GM19372 (cell line): ENCODE results near the gene TUBGCP2.
"Not testable (repeated sequence)": the region's sequence is repeated elsewhere in the genome, so short reads cannot be mapped to it uniquely, and the experiment has no call there.

Source experiments
- ATAC-seq: cut with Tn5 transposase; IDR thresholded peaks from one replicate; pipeline ENCODE4 v1.9.1; 2021; ENCODE audit warnings: mild to moderate bottlenecking, low read depth, moderate library complexity; ENCODE audit not compliant: unreplicated experiment

TUBGCP2 gene

GRCh38 chr10:133326745-133327650 lies 18.3 kb upstream of the TUBGCP2 start:
- no peak for ATAC-seq

GRCh38 chr10:133326223-133326551 lies 17.5 kb upstream of the TUBGCP2 start:
- no peak for ATAC-seq

DNA sequence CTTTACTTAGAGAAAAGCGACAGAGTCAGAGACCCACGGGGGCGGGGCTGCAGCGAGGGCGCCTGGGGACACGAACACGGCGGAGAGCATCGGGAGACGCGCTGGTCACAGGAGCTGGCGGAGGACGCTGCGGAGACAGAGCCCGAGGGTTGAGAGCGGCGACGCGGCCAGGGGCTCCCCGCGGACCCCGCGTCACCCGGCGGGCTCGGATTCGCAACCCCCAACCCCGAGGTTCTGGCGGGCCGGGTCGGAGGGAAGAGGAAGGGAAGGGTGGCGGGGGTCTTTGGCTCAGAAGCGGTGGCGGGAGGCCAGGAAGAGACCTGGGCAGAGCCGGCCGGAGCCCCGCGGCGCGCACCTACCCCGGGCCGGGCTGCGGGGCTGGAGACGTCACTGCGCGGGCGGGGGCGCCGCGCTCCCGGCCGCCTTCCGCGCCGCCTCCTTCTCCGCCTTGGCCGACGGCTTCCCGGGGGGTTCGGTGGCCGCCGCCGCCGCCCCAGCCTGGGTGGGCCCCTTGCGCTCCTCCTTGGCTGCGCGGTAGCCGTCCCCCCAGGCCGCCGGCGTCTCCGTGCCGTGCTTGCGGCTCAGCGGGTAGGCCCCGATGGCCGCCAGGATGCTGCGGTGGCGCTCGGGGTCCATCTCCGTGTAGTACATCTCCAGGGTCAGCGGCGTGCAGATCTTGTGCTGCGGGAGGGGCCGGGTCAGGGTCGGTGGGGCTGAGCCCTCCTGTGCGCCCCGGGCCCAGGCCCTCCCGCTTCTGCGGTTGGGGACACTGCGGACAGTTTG lies 17.0 kb upstream of the TUBGCP2 start:
- no peak for ATAC-seq

DNA sequence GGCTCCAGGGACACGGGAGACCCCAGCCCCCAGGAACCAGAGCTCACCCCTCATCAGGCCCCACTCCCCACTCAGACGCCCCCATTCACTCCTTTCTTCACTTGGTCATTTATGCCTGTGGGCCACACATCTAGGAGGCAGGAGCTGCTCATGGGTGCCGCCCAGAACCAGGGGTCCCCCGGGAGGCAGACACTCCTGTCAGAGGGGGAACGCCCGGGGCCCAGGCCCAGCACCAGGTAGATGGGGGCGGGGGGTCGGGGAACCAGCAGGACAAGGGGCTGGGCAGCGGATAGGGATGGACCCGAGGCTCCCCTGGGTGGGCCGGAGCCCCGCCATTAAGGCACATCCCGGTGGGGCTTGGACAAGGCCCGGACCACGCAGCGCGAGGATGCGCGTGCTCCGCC lies 16.2 kb upstream of the TUBGCP2 start:
- ATAC-seq: no peak

DNA sequence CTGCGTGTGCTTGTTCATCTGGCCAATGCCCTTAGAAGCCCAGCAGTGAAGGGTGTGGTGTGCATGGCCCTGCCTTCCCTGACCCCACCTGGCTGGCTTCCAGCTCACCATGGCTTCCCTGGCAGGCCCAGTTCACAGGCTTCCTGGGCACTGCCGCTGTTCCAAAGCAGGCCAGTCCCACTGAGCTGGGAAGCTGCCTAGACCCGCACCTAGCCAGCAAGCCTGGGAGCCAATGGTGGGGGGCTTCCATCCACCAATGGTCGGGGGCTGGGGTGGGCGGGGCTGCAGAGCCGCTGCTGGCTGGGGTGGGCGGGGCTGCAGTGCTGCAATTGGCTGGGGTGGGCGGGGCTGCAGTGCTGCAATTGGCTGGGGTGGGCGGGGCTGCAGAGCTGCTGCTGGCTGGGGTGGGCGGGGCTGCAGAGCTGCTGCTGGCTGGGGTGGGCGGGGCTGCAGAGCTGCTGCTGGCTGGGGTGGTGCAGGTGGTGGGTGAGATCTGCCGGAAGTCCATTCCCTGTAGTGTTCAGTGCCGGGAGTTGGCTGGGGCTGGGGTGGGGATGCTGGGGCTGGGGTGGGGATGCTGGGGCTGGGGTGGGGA lies 15.6 kb upstream of the TUBGCP2 start:
- ATAC-seq: no peak

DNA sequence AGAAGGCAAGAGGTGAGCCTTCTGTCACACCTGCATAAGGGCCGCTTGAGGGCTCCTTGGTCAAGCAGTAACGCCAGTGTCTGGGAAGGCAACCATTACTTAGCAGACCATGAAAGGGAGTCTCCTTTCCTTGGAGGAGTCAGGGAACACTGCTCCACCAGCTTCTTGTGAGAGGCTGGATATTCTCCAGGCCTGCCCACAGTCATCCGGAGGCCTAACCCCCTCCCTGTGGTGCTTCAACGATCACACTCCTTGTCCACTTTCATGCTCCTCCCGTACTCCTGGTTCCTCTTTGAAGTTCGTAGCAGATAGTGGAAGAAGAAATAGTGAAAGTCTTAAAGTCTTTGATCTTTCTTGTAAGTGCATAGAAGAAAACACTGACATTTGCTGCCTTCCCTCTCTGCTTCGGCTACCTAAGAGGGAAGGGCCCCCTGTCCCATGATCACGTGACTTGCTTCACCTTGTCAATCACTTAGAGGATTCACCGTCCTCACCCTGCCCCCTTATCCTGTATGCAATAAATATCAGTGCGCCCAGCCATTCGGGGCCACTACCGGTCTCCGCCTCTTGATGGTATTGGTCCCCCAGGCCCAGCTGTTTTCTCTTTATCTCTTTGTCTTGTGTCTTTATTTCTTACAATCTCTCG lies 13.5 kb upstream of the TUBGCP2 start:
- ATAC-seq: not testable (repeated sequence)

- ATAC-seq: not testable (repeated sequence)
These were observed 12.3 kb upstream of the TUBGCP2 start for GRCh38 chr10:133320852-133321422.

DNA sequence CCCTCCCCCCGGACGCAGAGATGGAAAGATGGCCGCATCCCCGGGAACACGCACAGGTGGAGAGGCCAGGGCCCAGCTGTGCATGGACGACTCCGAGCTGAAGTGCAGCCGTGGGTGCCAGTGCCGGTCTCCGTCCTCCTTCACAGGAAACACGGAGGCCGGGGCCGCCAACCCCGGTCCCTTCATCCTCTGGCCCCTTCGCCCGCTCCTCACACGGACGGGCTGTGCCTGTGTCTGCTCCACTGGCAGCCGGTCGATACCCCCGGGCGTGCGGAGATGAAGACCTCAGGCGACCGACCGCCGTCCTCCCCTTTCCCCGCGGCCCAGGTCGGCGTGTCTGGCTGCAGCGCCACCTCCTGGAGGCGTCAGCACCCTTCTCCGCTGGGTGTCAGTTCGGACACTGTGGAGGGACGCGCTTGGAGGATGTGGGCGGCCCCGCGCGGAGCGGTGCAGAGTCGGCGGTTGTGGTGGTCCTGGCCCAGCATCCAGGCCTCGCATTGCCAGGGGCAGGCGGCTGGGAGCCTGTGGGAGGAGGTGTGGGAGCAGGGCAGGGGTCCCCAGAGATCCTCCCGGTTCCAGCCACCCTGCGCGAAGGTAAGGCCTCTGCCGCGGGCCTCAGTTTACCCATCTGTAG lies 9.9 kb upstream of the TUBGCP2 start:
- peak; percentile 75 for ATAC-seq

DNA sequence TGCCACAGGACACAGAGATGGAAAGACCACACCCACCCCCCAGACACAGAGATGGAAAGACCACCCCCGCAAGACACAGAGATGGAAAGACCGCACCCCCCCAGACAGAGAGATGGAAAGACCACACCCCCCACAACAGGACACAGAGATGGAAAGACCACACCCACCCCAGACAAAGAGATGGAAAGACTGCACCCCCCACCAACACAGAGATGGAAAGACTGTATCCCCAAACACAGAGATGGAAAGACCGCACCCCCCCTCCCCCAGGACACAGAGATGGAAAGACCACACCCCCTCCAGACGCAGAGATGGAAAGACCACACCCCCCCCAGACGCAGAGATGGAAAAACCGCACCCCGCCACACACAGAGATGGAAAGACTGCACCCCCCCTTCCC lies 8.1 kb upstream of the TUBGCP2 start:
- ATAC-seq: no peak

DNA sequence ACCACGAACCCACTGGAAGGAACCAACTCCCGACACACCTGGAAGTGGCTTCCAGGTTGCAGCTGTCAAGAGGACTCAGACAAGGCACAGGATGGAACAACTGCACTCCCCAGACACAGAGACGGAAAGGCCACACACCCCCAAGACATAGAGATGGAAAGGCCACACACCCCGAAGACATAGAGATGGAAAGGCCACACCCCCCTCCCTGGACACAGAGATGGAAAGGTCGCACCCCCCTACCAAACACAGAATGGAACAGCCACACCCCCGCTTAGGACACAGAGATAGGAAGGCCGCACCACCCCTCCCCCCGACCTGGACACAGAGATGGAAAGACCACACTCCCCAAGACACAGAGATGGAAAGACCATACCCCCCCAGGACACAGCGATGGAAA lies 7.6 kb upstream of the TUBGCP2 start:
- no peak for ATAC-seq

DNA sequence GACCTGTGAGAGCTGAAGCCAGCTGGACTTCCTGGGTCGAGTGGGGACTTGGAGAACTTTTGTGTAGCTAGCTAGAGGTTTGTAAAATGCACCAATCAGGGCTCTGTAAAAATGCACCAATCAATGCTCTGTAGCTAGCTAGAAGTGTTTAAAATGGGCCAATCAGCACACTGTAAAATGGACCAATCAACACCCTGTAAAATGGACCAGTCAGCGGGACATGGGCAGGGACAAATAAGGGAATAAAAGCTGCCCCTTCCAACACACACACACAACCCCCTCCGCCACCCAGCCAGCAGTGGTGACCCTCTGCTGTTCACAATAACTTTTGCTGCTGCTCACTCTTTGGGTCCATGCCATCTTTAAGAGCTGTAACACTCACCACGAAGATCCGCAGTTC lies 7.2 kb upstream of the TUBGCP2 start:
- no peak for ATAC-seq

GRCh38 chr10:133314911-133315310 lies 6.2 kb upstream of the TUBGCP2 start:
- ATAC-seq: no peak

DNA sequence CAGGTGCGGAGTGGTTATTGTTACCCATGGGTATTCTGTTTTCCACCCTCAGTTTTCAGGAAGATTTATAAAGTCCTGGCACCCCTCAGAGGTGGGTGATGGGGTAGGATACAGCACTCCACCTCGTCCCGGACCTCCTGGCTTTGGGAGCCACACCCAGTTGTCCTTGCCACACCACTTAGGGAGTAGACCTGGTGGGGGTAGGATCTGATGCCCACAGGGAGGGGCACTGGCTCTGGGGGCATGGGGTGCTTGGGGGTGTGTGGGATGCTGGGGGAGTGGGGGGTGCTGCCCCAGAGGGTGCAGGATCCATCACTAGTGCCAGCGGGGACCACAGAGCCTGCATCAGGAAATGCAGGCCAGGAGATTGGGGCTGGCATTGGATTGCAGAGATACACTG lies 4.5 kb upstream of the TUBGCP2 start:
- ATAC-seq: no peak

GRCh38 chr10:133312769-133313145 lies 4.1 kb upstream of the TUBGCP2 start:
- no peak for ATAC-seq

DNA sequence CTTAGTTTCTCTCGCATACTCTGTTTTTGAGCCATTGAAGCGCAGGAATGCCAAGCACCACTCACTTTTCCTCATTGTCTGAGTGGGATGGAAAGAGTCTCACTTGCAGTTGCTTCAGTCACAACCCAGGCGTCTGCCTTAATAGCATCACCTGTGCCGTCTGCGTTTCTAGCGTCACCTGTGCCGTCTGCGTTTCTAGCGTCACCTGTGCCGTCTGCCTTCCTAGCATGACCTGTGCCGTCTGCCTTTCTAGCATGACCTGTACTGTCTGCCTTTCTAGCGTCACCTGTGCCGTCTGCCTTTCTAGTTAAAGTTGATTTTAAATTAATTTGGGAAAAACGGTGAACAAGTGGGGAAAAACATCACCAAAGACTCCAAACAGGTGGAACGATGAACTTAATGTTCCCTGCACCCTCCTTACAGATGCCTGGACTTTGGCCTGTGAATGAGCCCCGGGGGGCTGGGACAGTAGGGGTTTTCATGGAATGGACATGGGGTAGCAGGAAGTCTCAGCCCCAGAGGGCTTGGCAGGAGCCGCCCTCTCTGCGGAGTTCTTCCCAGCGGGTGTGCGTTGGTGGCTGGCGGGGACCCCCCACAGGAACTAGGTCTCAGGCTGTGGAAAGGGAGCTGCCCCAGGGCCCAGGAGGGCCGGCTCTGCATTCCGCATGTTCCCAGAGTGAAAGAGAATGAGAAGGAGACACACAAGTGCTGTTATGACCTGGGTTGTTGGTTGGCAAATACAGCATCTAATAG lies 3.5 kb upstream of the TUBGCP2 start:
- ATAC-seq: no peak

- no peak for ATAC-seq
These were observed 2.9 kb upstream of the TUBGCP2 start for GRCh38 chr10:133311570-133311969.

DNA sequence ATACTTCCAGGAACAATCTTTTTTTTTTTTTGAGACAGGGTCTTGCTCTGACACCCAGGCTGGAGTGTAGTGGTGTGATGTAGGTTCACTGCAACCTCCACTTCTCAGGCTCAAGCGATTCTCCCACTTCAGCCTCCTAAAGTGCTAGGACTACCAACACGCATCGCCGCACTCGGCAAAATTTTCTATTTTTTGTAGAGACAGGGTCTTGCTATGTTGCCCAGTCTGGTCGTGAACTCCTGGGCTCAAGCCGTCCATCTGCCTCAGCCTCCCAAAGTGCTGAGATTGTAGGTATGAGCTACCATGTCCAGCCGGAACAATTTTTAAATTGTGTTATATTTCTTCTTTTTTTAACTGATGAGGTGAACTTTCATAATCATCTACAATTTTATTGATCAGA lies 2.1 kb upstream of the TUBGCP2 start:
- ATAC-seq: no peak

GRCh38 chr10:133310399-133310755 lies 1.7 kb upstream of the TUBGCP2 start:
- ATAC-seq: no peak

- no peak for ATAC-seq
These were observed 1.2 kb upstream of the TUBGCP2 start for GRCh38 chr10:133309720-133310398.
